Cerebellar nuclear complex (tissue), 1 donor: ENCODE data around the gene PAGR1.
"Not testable (repeated sequence)": the region's sequence is repeated elsewhere in the genome, so short reads cannot be mapped to it uniquely, and the experiment has no call there.

ENCODE experiments used
- DNase-seq, 2 experiments: peaks; one replicate each; lab custom pipeline; 2025; lab: John Stamatoyannopoulos, UW

Gene PAGR1

GRCh38 chr16:29812754-29813643 lies 3.0 kb upstream of the PAGR1 start:
- no peak for DNase-seq

- no peak for DNase-seq
Observed at GRCh38 chr16:29813644-29814562, 2.0 kb upstream of the PAGR1 start.

- DNase-seq = no peak
Observed at GRCh38 chr16:29814592-29814991, 1.4 kb upstream of the PAGR1 start.

GRCh38 chr16:29815032-29815721 lies 775 bp upstream of the PAGR1 start:
- no peak for DNase-seq

GRCh38 chr16:29816694-29817441 lies 916 bp downstream of the PAGR1 start:
- DNase-seq = no peak

GRCh38 chr16:29818082-29818481 lies 2.1 kb downstream of the PAGR1 start:
- DNase-seq = no peak

GRCh38 chr16:29819506-29819905 lies 3.6 kb downstream of the PAGR1 start:
- no peak for DNase-seq

GRCh38 chr16:29820271-29820701 lies 4.3 kb downstream of the PAGR1 start, which contains the start of gene MVP:
TSS of gene MVP (plus strand) at chr16:29820462. CDS start at chr16:29830550, 10,088 bp downstream.
- no peak for DNase-seq

GRCh38 chr16:29820730-29821642 lies 5.0 kb downstream of the PAGR1 start:
- DNase-seq = no peak

- no peak for DNase-seq
Observed at GRCh38 chr16:29821643-29822115, 5.7 kb downstream of the PAGR1 start.

GRCh38 chr16:29824589-29825144 lies 8.7 kb downstream of the PAGR1 start:
- no peak for DNase-seq

GRCh38 chr16:29825145-29826044 lies 9.4 kb downstream of the PAGR1 start:
- DNase-seq = peak; percentile 82 to 95

- DNase-seq = no peak
Observed at GRCh38 chr16:29826342-29826695, 10.4 kb downstream of the PAGR1 start.

- no peak for DNase-seq
Observed at GRCh38 chr16:29830774-29831173, 14.8 kb downstream of the PAGR1 start.

- DNase-seq = peak; percentile 42 to 77
Observed at GRCh38 chr16:29831490-29831889, 15.5 kb downstream of the PAGR1 start.

- not testable (repeated sequence) for DNase-seq
Observed at GRCh38 chr16:29833219-29833618, 17.3 kb downstream of the PAGR1 start.

- no peak for DNase-seq
Observed at GRCh38 chr16:29834079-29834478, 18.1 kb downstream of the PAGR1 start.

- no peak for DNase-seq
Observed at GRCh38 chr16:29835926-29836325, 20.0 kb downstream of the PAGR1 start.

GRCh38 chr16:29836623-29837022 lies 20.7 kb downstream of the PAGR1 start:
- DNase-seq = no peak
